Measurements from ENCODE around the gene GLRA3.

GLRA3 gene

DNA sequence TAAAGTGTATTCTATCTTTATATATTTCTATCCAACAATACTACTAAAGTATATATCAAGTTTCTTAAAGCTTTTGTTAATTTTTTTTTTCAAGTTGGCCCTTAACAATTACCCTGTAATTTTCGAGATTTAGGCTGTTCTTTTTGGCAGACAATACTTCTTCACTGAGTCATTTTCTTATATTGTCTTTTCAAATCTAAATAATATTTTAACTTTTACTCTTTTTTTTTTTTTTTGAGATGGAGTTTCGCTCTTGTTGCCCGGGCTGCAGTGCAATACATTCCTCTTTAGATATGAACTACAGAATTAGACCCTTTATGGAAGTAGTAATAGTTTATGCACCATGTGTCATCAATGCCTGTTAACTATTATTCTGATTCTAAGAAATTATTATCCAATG, 120.7 kb downstream of the GLRA3 start:
- no peak overlapping the region for H3K4me3 ChIP-seq (ENCODE audit: low read depth, low read length)
- H3K4me1 ChIP-seq, result no peaks in the 10 kb centered on the region
- peaks cover 15% of the 10 kb centered on the region; the same call in 1 of the 2 replicates for H3K27me3 ChIP-seq
- no peak for DNase-seq
- TF ChIP-seq, protein P1, sequence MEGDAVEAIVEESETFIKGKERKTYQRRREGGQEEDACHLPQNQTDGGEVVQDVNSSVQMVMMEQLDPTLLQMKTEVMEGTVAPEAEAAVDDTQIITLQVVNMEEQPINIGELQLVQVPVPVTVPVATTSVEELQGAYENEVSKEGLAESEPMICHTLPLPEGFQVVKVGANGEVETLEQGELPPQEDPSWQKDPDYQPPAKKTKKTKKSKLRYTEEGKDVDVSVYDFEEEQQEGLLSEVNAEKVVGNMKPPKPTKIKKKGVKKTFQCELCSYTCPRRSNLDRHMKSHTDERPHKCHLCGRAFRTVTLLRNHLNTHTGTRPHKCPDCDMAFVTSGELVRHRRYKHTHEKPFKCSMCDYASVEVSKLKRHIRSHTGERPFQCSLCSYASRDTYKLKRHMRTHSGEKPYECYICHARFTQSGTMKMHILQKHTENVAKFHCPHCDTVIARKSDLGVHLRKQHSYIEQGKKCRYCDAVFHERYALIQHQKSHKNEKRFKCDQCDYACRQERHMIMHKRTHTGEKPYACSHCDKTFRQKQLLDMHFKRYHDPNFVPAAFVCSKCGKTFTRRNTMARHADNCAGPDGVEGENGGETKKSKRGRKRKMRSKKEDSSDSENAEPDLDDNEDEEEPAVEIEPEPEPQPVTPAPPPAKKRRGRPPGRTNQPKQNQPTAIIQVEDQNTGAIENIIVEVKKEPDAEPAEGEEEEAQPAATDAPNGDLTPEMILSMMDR (IDR thresholded peaks at IDR 0.05; ENCODE audit: low read depth, low read length), result no peak
- H3K9me3 ChIP-seq, result no peaks in the 10 kb centered on the region
- H3K36me3 ChIP-seq, result no peaks in the 10 kb centered on the region

DNA sequence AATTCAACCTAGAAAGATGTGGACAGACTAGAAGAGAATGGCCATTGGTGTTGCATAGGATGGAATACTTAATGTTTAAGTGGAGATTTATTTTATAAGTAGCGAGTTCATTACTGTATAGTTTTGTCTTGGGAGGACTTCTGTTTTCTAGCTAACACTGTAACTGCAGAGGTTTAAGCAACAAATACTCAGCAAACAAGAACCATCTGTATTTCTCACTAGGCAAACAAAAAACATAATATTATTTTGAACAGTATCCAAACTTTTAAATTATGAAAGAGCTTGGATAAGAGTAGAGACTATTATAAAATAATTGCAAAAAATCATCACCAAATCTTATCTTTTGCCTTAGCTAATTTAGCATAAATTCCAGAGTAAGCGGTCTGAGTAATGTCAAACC, 121.1 kb downstream of the GLRA3 start:
- peaks cover 13% of the 10 kb centered on the region; the same call in 1 of the 2 replicates for H3K27me3 ChIP-seq
- H3K36me3 ChIP-seq, result no peaks in the 10 kb centered on the region
- DNase-seq, result no peak
- no peaks in the 10 kb centered on the region for H3K9me3 ChIP-seq
- H3K4me3 ChIP-seq (ENCODE audit: low read depth, low read length), result no peak overlapping the region
- no peaks in the 10 kb centered on the region for H3K4me1 ChIP-seq
- TF ChIP-seq, protein P1 (IDR thresholded peaks at IDR 0.05; ENCODE audit: low read depth, low read length), result no peak

DNA sequence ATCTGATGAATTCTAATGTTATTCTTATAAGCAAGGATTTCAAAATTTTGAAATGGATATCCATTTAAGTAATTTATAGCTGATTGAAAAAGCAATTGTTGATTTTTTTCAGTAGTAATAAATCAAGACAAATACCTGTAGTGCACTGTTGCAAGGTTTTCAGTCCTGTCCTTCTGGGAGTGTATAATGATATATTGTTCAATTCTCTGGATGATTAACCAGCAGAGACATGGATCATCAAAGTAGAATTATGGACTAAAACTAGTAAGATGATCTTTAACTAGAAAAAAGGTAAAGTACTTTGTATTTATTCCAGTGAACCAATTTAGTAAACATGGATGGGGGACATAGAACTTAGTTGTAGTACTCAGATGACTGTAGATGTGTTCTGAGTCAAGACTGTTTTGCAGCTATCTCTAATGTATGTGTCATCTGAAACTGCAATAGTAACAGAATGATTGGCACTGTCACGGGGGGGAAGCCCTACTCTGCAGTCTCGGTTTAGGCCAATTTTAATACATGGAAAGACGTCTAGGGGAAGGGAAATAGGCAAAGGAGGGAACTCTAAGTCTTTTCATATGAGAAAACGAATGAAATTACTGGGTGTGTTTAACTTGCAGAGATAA, 121.9 kb downstream of the GLRA3 start:
- TF ChIP-seq, protein P1 (IDR thresholded peaks at IDR 0.05; ENCODE audit: low read depth, low read length), result no peak
- peaks cover 9% of the 10 kb centered on the region; the same call in 1 of the 2 replicates for H3K27me3 ChIP-seq
- DNase-seq, result no peak
- H3K4me3 ChIP-seq (ENCODE audit: low read depth, low read length), result no peak overlapping the region
- no peaks in the 10 kb centered on the region for H3K4me1 ChIP-seq
- H3K36me3 ChIP-seq, result no peaks in the 10 kb centered on the region
- H3K9me3 ChIP-seq, result no peaks in the 10 kb centered on the region

DNA sequence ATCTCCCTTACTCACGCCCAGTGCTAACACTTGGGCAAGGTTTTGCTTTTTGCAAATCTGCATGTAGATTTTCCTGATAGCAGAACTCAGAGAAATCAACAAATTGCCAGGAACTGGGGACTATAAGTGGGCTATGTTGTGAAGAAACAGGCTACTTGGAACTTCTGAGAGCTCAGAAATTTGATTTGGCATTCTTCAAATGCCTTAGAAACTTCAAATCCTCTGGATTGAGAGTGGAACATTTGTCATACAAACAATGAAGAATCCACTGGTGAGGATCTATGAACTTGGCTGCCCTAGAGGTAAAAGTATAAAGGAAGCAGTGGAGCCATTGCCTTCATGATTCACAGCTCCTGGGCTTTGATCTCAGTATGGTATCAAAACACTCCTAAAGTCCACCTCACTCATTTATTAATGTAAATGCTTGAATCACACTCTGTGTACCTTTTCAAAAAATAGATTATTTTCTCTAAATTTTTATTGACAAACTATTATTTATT, 126.0 kb downstream of the GLRA3 start:
- Histone ChIP-seq H3K27me3 (no peaks in the 10 kb centered on the region), H3K4me3 (ENCODE audit: low read depth, low read length) (no peak overlapping the region), H3K36me3 (no peaks in the 10 kb centered on the region), H3K9me3 (no peaks in the 10 kb centered on the region), H3K4me1 (no peaks in the 10 kb centered on the region)
- no peak for DNase-seq
- TF ChIP-seq, protein P1 (IDR thresholded peaks at IDR 0.05; ENCODE audit: low read depth, low read length), result no peak

DNA sequence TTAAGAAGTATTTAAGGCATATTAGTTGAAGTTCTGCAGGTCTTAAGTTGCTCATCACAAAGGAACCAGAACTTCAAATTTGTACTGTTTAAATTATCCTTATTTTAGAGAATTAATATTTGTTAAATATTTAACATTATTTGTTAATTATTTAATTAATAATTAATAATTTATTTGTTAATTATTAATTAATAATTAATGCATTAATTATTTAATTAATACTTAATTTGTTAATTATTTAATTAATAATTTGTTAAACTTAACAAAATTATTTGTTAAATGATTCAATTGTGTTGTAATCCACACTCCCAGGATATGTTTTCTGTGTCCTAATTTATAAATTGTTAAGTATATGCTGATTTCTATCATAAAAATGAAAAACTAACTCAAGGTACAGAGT, 129.4 kb downstream of the GLRA3 start:
- no peak for DNase-seq
- Histone ChIP-seq H3K36me3 (no peaks in the 10 kb centered on the region), H3K9me3 (no peaks in the 10 kb centered on the region), H3K4me1 (no peaks in the 10 kb centered on the region), H3K4me3 (ENCODE audit: low read depth, low read length) (no peak overlapping the region), H3K27me3 (no peaks in the 10 kb centered on the region)
- TF ChIP-seq, protein P1 (IDR thresholded peaks at IDR 0.05; ENCODE audit: low read depth, low read length), result no peak

DNA sequence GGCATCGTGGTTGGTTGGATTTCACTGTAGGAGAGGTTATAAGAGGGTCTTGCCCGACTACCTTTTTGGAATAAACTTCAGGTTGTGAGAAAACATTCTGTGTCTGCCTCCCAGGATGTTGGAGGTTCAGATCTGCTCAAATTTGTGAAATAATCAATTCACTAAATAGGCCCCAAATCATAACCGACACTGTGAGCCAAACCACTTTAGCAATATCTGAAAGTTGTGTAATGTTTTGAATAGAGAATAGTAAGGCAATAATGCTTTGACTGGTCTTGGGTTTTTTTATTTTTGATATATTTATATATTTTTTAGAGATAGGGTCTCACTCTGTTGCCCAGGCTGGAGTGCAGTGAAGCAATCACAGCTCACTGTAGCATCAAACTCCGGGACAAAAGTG, 131.2 kb downstream of the GLRA3 start:
- no peaks in the 10 kb centered on the region for H3K36me3 ChIP-seq
- no peak for DNase-seq
- no peak overlapping the region for H3K4me3 ChIP-seq (ENCODE audit: low read depth, low read length)
- TF ChIP-seq, protein P1 (IDR thresholded peaks at IDR 0.05; ENCODE audit: low read depth, low read length), result no peak
- peaks cover 3% of the 10 kb centered on the region; the same call in 1 of the 2 replicates for H3K27me3 ChIP-seq
- H3K9me3 ChIP-seq, result no peaks in the 10 kb centered on the region
- H3K4me1 ChIP-seq, result no peaks in the 10 kb centered on the region
